H9 (cell line): Measurements from ENCODE around the gene GABRG1. TPM values are rescaled to one million over a fixed set of nuclear protein-coding genes. Genes with fewer than 3 reads are reported as not detected.

Experiments used
- DNase-seq: peaks from one replicate; pipeline ENCODE4 v3.0.0-alpha.2; 2017
- H2AFZ ChIP-seq: one replicate; pipeline ENCODE4 v1.6.1; 2013; ENCODE audit warnings: mild to moderate bottlenecking, low read length, control low read depth, moderate library complexity
- H2AK5ac ChIP-seq: 2 replicates; pipeline ENCODE4 v1.6.1; 2013; ENCODE audit warnings: low read length, control low read depth, mixed read lengths; ENCODE audit not compliant: insufficient read length
- H2BK120ac ChIP-seq: one replicate; pipeline ENCODE4 v1.6.1; 2013; ENCODE audit warnings: low read depth, mild to moderate bottlenecking, low read length, control low read depth, inconsistent platforms; ENCODE audit not compliant: poor library complexity, severe bottlenecking
- H2BK12ac ChIP-seq: 2 replicates; pipeline ENCODE4 v1.6.1; 2013; ENCODE audit warnings: low read length, control low read depth, mixed read lengths, low read depth; ENCODE audit not compliant: insufficient read length
- H2BK15ac ChIP-seq: 2 replicates; pipeline ENCODE4 v1.6.1; 2013; ENCODE audit warnings: low read depth, low read length, control low read depth
- H2BK20ac ChIP-seq: one replicate; pipeline ENCODE4 v1.6.1; 2013; ENCODE audit warnings: low read depth, mild to moderate bottlenecking, low read length, control low read depth, inconsistent platforms; ENCODE audit not compliant: poor library complexity, severe bottlenecking
- H2BK5ac ChIP-seq: 2 replicates; pipeline ENCODE4 v1.6.1; 2013; ENCODE audit warnings: low read length, control low read depth, mixed read lengths; ENCODE audit not compliant: insufficient read length
- H3K14ac ChIP-seq: 2 replicates; pipeline ENCODE4 v1.6.1; 2013; ENCODE audit warnings: low read length, control low read depth; ENCODE audit not compliant: insufficient read depth
- H3K18ac ChIP-seq: 2 replicates; pipeline ENCODE4 v1.6.1; 2013; ENCODE audit warnings: low read depth, mild to moderate bottlenecking, mixed read lengths, low read length, control low read depth; ENCODE audit not compliant: insufficient read length
- H3K23ac ChIP-seq: 2 replicates; pipeline ENCODE4 v1.6.1; 2013; ENCODE audit warnings: low read length, control low read depth, mixed read lengths, low read depth; ENCODE audit not compliant: insufficient read length
- H3K23me2 ChIP-seq: 2 replicates; pipeline ENCODE4 v1.6.1; 2013; ENCODE audit warnings: low read depth, mild to moderate bottlenecking, mixed read lengths, low read length, control low read depth; ENCODE audit not compliant: insufficient read length, poor library complexity, severe bottlenecking
- H3K27ac ChIP-seq: 2 replicates; pipeline ENCODE4 v1.5.1; 2013; ENCODE audit warnings: low read length, control low read depth, mixed read lengths, low read depth; ENCODE audit not compliant: insufficient read length
- H3K27me3 ChIP-seq: 2 replicates; pipeline ENCODE4 v1.6.1; 2013; ENCODE audit warnings: low read length, control low read depth, inconsistent platforms; ENCODE audit not compliant: insufficient read depth
- H3K4ac ChIP-seq: 2 replicates; pipeline ENCODE4 v1.6.1; 2013; ENCODE audit warnings: low read depth, mild to moderate bottlenecking, control low read depth, inconsistent platforms, low read length, moderate library complexity
- H3K4me1 ChIP-seq: 2 replicates; pipeline ENCODE4 v1.6.1; 2013; ENCODE audit warnings: low read length, control low read depth, inconsistent platforms; ENCODE audit not compliant: insufficient read depth
- H3K4me2 ChIP-seq: 2 replicates; pipeline ENCODE4 v1.6.1; 2013; ENCODE audit warnings: low read length, control low read depth, mixed read lengths; ENCODE audit not compliant: insufficient read length, insufficient read depth
- H3K56ac ChIP-seq: 2 replicates; pipeline ENCODE4 v1.6.1; 2013; ENCODE audit warnings: low read depth, mild to moderate bottlenecking, mixed read lengths, low read length, control low read depth; ENCODE audit not compliant: insufficient read length
- H3K79me1 ChIP-seq: 2 replicates; pipeline ENCODE4 v1.6.1; 2013; ENCODE audit warnings: low read depth, mild to moderate bottlenecking, moderate library complexity, low read length, control low read depth, inconsistent platforms; ENCODE audit not compliant: insufficient read depth, poor library complexity, severe bottlenecking
- H3K79me2 ChIP-seq: 2 replicates; pipeline ENCODE4 v1.6.1; 2013; ENCODE audit warnings: low read length, control low read depth, inconsistent platforms; ENCODE audit not compliant: insufficient read depth
- H3K9ac ChIP-seq: 2 replicates; pipeline ENCODE4 v1.6.1; 2013; ENCODE audit warnings: low read length, control low read depth, mixed read lengths; ENCODE audit not compliant: insufficient read length; ENCODE audit errors: extremely low read depth
- H3K9me3 ChIP-seq: one replicate; pipeline ENCODE4 v1.6.1; 2013; ENCODE audit warnings: low read depth, low read length, inconsistent platforms; ENCODE audit not compliant: control insufficient read depth
- H3T11ph ChIP-seq: one replicate; pipeline ENCODE4 v1.6.1; 2013; ENCODE audit warnings: mild to moderate bottlenecking, low read length, control low read depth, inconsistent platforms
- H4K20me1 ChIP-seq: one replicate; pipeline ENCODE4 v1.6.1; 2013; ENCODE audit not compliant: control insufficient read depth, insufficient read length, insufficient read depth
- H4K5ac ChIP-seq: 2 replicates; pipeline ENCODE4 v1.6.1; 2013; ENCODE audit warnings: low read depth, mild to moderate bottlenecking, mixed read lengths, low read length, control low read depth; ENCODE audit not compliant: insufficient read length
- H4K8ac ChIP-seq: replicated peaks from 2 replicates; pipeline ENCODE4 v1.6.1; 2013; ENCODE audit warnings: low read length, control low read depth, mixed read lengths, low read depth; ENCODE audit not compliant: insufficient read length
- H4K91ac ChIP-seq: 2 replicates; pipeline ENCODE4 v1.6.1; 2013; ENCODE audit warnings: low read depth, mild to moderate bottlenecking, moderate library complexity, mixed read lengths, low read length, control low read depth; ENCODE audit not compliant: insufficient read length
- H3K27ac Mint-ChIP-seq, 3 experiments: 2 replicates in 2 of 3; 3 replicates in 1 of 3; pipeline ENCODE4 v1.8.0; 2020 to 2021; ENCODE audit warnings: mixed read lengths in 3 of 3, mild to moderate bottlenecking in 1 of 3, moderate library complexity in 1 of 3
- H3K27me3 Mint-ChIP-seq: 2 replicates; pipeline ENCODE4 v1.8.0; 2021; ENCODE audit warnings: low read depth, mild to moderate bottlenecking, moderate library complexity, mixed read lengths
- H3K36me3 Mint-ChIP-seq, 3 experiments: 2 replicates in 2 of 3; 3 replicates in 1 of 3; pipeline ENCODE4 v1.8.0; 2020 to 2021; ENCODE audit warnings: low read depth in 3 of 3, mixed read lengths in 3 of 3; ENCODE audit not compliant: insufficient read depth in 1 of 3
- H3K4me1 Mint-ChIP-seq, 2 experiments: 2 replicates each; pipeline ENCODE4 v1.8.0; 2020; ENCODE audit warnings: mixed read lengths in 2 of 2
- H3K4me3 Mint-ChIP-seq, 2 experiments: 2 replicates in 1 of 2; 3 replicates in 1 of 2; pipeline ENCODE4 v1.8.0; 2020 to 2021; ENCODE audit warnings: mild to moderate bottlenecking in 2 of 2, mixed read lengths in 2 of 2, moderate library complexity in 1 of 2
- H3K9me3 Mint-ChIP-seq, 2 experiments: 2 replicates in 1 of 2; 3 replicates in 1 of 2; pipeline ENCODE4 v1.8.0; 2020; ENCODE audit warnings: mild to moderate bottlenecking in 2 of 2, mixed read lengths in 2 of 2, moderate library complexity in 1 of 2
- CTCF ChIP-seq: fragments of 200-600 bp; sonication (generic); conservative IDR thresholded peaks from 3 replicates; pipeline ENCODE4 v1.8.0; 2021; ENCODE audit warnings: antibody characterized with exemption, mild to moderate bottlenecking
- total RNA-seq: library from RNA; stranded (reverse); gene quantifications from 2 replicates; pipeline ENCODE4 v1.2.1, GENCODE V29; 2021

The GABRG1 gene
- total RNA-seq, 1 experiment from 2014 or later, result 0.11 TPM

DNA sequence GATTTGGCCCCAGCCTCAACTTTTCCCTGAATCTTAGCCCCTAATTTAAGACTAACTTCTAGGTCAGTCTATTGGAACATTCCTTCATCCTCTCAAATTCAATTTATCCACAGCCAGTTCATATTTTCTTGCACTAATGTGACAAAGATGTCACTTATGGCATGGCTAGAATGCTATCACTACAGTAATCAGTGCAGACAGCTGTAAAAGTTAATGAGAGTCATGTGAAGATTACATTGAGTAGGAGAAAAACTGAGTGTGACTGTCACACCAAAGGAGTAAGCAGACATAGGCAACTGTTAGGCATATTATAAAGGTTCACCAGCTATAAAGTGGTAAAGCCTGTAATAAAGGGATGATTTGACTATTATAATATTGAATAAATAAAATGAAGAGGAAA, 42.6 kb downstream of the GABRG1 start:
- Mint-ChIP-seq H3K27me3 (no peaks in the 10 kb centered on the region; the same call in 1 of the 2 replicates), H3K36me3 (no peaks in the 10 kb centered on the region), H3K9me3 (no peaks in the 10 kb centered on the region), H3K4me3 (no peak overlapping the region), H3K4me1 (no peaks in the 10 kb centered on the region), H3K27ac (no peak overlapping the region)
- Histone ChIP-seq H3K79me1 (no peaks in the 10 kb centered on the region), H3T11ph (no peak overlapping the region), H4K91ac (no peak overlapping the region), H3K27ac (no peak overlapping the region), H2BK120ac (no peak overlapping the region), H2BK15ac (no peak overlapping the region), H3K23ac (no peak overlapping the region), H4K8ac (no peak overlapping the region), H2BK20ac (no peak overlapping the region), H3K9ac (no peak overlapping the region), H3K9me3 (no peaks in the 10 kb centered on the region), H3K4me2 (no peak overlapping the region), H3K56ac (no peak overlapping the region), H2BK12ac (no peak overlapping the region), H3K14ac (no peak overlapping the region), H3K23me2 (no peaks in the 10 kb centered on the region), H3K4me1 (no peaks in the 10 kb centered on the region), H2AFZ (no peak overlapping the region), H2AK5ac (no peak overlapping the region), H2BK5ac (no peak overlapping the region), H3K4ac (no peak overlapping the region), H3K18ac (no peak overlapping the region), H4K20me1 (no peaks in the 10 kb centered on the region), H4K5ac (no peak overlapping the region), H3K79me2 (no peaks in the 10 kb centered on the region), H3K27me3 (no peaks in the 10 kb centered on the region)
- DNase-seq, result no peak
- no peak for TF ChIP-seq CTCF
